ENCODE measurements around the gene PCDHB3. TPM values are rescaled to one million over a fixed set of nuclear protein-coding genes. Genes with fewer than 3 reads are reported as not detected.
"Not testable (repeated sequence)": the region's sequence is repeated elsewhere in the genome, so short reads cannot be mapped to it uniquely, and the experiment has no call there.

The PCDHB3 gene
- 0.24 TPM for polyA plus RNA-seq (2013, experiment 1 of 2; ENCODE audit: insufficient read length)
- 0.18 TPM for polyA plus RNA-seq (2013, experiment 2 of 2; ENCODE audit: insufficient read length)

DNA sequence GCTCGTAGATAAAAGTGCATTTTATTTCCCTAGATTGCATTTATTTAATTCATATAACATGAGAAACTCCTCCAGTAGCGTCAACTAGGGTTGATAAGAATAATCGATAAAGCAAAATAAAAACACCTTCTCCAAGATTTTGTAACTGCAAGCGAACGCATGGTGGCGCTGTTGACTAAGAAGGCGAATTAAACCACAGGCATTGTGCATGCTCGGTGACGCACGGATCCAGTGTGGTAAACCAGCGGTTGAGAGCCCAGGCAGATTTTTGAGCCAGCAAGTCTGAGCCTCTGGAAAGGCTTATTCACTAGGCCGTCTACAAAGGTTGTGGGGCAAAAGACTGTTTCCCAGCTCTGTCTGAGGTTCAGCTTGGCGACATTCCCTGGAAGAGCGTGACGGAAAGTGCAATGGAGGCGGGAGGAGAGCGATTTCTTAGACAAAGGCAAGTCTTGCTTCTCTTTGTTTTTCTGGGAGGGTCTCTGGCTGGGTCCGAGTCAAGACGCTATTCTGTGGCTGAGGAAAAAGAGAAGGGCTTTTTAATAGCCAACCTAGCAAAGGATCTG, at the start of gene PCDHB3:
PCDHB3 (plus strand) TSS at position 231 of the 563 bp plus-strand sequence; CDS start at position 408, 177 bp downstream.
- DNase-seq, result peak; percentile 25

DNA sequence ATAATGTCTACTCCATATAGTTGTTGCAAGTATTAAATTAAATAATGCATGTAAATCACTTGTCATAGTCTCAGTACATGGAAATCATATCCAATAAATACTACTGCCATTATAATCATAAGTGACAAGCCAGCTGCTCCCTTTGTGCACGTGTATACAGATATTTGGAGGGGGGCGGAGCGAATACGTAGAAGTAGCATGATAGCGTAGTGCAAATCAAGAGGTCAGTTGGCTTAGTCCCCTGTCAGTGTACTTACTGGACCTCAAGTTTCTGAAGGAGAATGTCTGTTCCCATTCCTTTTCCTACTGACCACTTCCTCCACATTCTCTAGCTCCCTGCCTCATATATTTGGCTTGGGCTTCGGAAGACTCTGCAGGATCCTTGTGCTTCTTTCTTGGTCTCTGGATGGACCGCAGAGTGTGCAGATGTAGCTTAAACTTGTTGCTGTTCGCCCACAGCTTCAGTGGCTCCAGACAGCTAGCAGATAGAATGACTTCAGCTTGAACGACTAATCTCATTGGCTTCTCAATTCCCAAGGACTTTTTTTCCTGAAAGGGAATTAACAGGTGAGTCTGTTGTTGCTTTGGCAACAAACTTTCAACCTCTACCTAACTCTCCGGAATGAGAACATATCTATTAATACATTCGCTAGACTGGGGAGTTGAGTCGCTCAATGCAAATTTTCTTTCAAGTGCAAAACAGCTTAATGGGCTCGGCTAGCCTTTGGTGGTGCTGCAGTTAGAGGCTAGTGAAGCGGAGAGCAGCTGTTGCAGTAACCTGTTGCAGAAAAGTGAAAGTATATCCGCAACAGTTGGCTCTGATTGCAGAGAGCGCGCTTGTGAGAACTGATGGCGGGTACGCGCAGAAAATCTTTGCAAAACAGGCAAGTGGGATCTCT, 49.4 kb upstream of the PCDHB3 start, which contains the start of gene PCDHB1:
PCDHB1 (plus strand) TSS at position 753 of the 899 bp plus-strand sequence; CDS start at position 850, 97 bp downstream.
- no peak for DNase-seq

DNA sequence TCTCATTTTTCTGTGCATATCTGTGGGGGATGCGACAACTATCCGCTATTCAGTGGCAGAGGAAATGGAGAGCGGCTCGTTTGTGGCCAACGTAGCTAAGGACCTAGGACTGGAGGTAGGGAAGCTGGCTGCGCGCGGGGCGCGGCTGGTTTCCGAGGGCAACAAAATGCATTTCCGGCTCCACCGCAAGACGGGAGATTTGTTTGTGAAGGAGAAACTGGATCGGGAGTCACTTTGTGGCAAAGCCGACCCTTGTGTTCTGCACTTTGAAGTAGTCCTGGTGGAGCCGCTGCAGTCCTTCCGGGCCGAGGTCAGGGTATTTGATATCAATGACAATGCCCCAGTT, 48.8 kb upstream of the PCDHB3 start:
- DNase-seq, result no peak

DNA sequence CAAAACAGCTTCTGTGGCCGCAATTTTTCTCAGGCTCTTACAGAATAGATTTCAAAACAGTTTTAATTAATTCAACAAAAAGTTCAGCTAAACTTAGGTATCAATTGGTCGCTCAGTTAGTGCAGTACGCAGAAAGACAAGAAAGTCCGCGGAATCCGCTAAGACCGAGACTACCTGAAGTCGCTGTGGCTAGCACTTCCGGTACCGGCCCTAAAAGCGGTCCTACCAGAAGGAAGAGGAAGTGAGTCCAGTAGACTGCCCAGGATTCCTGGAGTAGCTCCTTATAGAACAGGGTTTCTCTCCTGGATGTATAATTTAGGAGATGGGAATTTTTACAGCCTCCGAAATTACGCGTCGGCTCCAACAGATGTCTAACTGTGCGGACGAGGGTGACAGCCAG, 22.4 kb upstream of the PCDHB3 start:
- no peak for DNase-seq

DNA sequence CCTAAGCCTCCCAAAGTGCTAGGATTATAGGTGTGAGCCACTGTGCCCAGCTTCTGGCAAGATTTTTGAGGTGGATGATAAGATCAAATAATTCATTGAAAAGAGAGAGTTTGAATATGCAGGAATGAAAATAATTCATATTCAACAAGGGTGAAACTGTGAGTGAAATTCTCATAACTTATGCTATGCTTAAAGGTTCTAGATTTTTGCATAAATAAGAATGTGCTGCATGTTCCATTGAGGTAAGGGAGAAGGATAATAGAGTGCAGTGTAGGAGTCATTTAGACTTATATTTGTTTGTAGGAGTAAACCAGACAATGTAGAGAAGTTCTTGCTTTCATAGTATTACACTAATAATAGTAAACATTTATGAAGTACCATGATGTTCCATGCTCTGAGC, 18.0 kb upstream of the PCDHB3 start:
- no peak for DNase-seq

DNA sequence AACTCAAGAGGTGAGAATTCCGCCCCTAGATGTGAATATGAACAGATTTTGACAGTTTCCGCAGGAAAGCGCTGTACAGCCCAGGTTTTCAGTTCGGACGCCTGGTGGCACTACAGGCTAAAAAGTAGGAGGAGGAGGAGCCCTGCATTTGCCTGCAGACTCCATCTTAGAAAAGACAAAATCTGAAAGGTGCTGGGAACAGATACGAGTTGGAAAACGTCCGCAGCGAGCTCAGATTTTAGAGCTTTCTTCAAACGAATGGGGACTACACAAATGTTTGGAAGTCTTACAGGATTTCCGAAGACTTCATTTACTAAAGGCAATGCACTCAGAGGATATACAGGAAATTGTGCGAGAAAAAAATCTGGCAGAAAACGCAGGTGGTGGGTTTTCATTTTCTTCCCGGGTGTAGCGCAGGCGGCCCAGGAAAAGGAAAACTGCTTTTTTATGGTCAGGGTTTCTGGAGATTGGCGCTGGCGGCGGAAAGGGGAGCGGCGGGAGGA, 15.7 kb upstream of the PCDHB3 start:
- peak; percentile 48 for DNase-seq

DNA sequence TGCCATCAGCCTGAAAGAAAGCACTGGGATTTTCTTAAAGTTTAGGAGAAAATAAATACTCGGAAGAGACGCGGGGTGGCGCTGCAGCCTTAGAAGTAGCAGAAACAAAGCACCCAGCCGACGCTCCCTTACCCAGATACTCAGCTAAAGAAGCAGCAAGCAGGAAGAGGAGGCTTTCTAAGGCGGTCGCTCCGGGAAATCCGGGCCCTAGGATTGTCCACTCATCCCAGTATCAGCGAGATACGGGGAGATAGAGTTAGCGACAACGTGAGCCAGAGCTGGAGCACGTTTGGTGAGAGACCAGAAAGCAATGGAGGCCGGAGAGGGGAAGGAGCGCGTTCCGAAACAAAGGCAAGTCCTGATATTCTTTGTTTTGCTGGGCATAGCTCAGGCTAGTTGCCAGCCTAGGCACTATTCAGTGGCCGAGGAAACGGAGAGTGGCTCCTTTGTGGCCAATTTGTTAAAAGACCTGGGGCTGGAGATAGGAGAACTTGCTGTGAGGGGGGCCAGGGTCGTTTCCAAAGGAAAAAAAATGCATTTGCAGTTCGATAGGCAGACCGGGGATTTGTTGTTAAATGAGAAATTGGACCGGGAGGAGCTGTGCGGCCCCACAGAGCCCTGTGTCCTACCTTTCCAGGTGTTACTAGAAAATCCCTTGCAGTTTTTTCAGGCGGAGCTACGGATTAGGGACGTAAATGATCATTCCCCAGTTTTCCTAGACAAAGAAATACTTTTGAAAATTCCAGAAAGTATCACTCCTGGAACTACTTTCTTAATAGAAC, 5.6 kb upstream of the PCDHB3 start, which contains the start of gene PCDHB2:
PCDHB2 (plus strand) TSS at position 135 of the 782 bp plus-strand sequence; CDS start at position 311, 176 bp downstream.
- peak; percentile 57 for DNase-seq

DNA sequence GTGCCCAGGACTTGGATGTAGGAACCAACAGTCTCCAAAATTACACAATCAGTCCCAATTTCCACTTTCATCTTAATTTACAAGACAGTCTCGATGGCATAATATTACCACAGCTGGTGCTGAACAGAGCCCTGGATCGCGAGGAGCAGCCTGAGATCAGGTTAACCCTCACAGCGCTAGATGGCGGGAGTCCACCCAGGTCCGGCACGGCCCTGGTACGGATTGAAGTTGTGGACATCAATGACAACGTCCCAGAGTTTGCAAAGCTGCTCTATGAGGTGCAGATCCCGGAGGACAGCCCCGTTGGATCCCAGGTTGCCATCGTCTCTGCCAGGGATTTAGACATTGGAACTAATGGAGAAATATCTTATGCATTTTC, 5.0 kb upstream of the PCDHB3 start:
- DNase-seq, result no peak

DNA sequence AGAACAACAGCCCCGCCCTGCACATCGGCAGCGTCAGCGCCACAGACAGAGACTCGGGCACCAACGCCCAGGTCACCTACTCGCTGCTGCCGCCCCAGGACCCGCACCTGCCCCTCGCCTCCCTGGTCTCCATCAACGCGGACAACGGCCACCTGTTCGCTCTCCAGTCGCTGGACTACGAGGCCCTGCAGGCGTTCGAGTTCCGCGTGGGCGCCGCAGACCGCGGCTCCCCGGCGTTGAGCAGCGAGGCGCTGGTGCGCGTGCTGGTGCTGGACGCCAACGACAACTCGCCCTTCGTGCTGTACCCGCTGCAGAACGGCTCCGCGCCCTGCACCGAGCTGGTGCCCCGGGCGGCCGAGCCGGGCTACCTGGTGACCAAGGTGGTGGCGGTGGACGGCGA, 4.1 kb upstream of the PCDHB3 start:
- DNase-seq, result not testable (repeated sequence)

DNA sequence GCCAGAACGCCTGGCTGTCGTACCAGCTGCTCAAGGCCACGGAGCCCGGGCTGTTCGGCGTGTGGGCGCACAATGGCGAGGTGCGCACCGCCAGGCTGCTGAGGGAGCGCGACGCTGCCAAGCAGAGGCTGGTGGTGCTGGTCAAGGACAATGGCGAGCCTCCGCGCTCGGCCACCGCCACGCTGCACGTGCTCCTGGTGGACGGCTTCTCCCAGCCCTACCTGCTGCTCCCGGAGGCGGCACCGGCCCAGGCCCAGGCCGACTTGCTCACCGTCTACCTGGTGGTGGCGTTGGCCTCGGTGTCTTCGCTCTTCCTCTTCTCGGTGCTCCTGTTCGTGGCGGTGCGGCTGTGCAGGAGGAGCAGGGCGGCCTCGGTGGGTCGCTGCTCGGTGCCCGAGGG, 3.7 kb upstream of the PCDHB3 start:
- not testable (repeated sequence) for DNase-seq

DNA sequence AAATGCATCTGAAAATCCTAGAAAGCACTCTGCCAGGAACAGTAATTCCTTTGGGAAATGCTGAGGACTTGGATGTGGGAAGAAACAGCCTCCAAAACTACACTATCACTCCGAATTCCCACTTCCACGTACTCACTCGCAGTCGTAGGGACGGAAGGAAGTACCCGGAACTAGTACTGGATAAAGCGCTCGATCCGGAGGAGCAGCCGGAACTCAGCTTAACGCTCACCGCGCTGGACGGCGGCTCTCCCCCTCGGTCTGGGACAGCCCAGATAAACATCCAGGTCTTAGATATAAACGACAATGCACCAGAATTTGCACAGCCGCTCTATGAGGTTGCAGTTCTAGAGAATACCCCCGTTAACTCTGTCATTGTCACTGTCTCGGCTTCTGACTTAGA, 786 bp downstream of the PCDHB3 start:
- DNase-seq, result no peak

DNA sequence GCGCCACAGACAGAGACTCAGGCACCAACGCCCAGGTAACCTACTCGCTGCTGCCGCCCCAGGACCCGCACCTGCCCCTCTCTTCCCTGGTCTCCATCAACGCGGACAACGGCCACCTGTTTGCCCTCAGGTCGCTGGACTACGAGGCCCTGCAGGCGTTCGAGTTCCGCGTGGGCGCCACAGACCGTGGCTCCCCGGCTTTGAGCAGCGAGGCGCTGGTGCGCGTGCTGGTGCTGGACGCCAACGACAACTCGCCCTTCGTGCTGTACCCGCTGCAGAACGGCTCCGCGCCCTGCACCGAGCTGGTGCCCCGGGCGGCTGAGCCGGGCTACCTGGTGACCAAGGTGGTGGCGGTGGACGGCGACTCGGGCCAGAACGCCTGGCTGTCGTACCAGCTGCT, 1.8 kb downstream of the PCDHB3 start:
- not testable (repeated sequence) for DNase-seq

DNA sequence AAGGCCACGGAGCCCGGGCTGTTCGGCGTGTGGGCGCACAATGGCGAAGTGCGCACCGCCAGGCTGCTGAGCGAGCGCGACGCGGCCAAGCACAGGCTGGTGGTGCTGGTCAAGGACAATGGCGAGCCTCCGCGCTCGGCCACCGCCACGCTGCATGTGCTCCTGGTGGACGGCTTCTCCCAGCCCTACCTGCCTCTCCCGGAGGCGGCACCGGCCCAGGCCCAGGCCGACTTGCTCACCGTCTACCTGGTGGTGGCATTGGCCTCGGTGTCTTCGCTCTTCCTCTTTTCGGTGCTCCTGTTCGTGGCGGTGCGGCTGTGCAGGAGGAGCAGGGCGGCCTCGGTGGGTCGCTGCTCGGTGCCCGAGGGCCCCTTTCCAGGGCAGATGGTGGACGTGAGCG, 2.2 kb downstream of the PCDHB3 start:
- DNase-seq, result not testable (repeated sequence)

DNA sequence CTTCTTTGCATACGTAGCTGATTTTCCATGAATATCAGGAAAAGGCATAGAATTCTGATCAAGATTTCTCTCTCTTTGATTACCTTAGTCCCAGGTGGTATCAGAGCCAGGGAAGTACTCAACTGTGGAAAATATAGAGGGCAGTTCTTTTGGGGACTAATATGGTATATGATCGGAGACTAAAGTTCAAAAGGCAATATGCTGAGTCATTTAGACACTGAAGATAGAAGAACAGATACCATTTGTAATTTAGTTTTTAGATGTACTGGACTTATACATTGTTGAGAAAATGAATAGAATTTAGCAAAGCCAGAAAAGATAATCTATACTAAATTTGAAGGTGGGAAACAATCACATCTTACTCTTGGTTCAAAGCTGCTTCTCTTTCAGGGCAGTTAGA, 5.1 kb downstream of the PCDHB3 start:
- no peak for DNase-seq

DNA sequence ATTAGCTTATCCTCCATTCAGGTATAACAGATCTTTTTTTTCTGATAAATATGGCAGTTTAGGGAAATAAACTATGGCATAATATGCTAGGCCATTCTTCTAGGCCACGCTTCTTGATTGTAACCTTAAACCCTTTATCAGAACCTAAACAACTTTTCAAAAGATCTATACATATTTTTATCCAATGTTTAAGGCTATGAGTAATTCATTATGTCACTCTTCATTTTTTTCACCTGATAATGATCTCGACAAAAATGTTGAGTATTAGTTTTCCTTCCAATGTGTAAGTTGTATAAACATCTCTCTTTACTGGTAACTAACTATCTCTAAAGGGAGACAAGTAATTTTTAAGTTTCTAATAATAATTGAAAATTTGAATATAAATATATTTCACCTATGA, 19.0 kb downstream of the PCDHB3 start:
- no peak for DNase-seq

DNA sequence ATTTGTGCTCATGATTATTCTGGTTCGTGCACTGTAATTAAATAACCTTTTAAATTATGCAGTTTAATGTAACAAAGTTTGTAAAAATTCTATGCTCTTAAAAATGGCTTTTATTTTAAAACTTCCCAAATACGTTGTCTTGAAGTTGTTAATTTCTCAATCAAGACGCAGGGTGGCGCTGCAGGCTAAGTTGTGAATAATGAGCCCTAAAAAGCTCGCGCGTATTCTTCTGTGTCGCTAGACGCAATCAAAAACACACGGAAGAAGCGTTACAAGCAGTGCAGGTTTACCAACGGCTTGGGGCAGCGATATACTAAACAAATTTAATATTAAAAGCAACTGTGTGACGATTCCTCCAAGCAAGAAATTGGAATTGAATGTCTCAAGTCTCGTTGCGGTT, 21.3 kb downstream of the PCDHB3 start, which contains the start of gene PCDHB4:
PCDHB4 (plus strand) TSS at position 256 of the 400 bp plus-strand sequence. CDS start 181 bp downstream, outside the sequence.
- no peak for DNase-seq

DNA sequence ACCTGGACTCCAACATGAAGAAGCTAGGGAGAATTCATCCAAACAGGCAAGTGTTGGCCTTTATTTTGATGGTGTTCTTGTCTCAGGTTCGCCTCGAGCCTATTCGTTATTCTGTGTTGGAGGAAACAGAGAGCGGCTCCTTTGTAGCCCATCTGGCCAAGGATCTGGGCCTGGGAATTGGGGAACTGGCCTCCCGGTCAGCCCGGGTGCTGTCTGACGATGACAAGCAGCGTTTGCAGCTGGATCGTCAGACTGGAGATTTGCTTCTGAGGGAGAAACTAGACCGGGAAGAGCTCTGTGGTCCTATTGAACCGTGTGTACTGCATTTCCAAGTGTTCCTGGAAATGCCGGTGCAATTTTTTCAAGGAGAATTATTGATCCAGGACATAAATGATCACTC, 21.7 kb downstream of the PCDHB3 start:
- DNase-seq, result no peak

DNA sequence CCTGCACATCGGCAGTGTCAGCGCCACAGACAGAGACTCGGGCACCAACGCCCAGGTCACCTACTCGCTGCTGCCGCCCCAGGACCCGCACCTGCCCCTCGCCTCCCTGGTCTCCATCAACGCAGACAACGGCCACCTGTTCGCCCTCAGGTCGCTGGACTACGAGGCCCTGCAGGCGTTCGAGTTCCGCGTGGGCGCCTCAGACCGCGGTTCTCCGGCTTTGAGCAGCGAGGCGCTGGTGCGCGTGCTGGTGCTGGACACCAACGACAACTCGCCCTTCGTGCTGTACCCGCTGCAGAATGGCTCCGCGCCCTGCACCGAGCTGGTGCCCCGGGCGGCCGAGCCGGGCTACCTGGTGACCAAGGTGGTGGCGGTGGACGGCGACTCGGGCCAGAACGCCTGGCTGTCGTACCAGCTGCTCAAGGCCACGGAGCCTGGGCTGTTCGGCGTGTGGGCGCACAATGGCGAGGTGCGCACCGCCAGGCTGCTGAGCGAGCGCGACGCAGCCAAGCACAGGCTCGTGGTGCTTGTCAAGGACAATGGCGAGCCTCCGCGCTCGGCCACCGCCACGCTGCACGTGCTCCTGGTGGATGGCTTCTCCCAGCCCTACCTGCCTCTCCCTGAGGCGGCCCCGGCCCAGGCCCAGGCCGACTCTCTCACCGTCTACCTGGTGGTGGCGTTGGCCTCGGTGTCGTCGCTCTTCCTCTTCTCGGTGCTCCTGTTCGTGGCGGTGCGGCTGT, 23.3 kb downstream of the PCDHB3 start:
- DNase-seq, result not testable (repeated sequence)

DNA sequence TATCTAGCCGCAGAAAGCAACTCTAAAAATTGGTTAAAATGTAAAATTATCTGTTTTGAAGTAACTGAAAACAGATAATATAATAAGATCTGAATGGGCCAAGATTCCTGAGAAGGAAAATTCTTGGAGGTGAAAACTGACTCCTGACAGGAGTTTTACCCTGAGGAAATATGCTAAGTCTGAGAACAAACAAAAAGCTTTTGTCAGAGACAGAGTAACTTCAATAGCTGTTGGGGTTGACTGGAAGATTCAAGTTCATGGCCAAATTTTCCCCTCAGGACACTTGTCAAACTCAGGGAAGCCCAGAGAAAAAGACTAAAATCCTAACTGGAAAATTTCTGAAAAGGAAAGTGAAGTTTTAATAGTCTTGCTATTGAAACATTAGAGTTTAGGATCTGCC, 27.0 kb downstream of the PCDHB3 start:
- DNase-seq, result no peak

DNA sequence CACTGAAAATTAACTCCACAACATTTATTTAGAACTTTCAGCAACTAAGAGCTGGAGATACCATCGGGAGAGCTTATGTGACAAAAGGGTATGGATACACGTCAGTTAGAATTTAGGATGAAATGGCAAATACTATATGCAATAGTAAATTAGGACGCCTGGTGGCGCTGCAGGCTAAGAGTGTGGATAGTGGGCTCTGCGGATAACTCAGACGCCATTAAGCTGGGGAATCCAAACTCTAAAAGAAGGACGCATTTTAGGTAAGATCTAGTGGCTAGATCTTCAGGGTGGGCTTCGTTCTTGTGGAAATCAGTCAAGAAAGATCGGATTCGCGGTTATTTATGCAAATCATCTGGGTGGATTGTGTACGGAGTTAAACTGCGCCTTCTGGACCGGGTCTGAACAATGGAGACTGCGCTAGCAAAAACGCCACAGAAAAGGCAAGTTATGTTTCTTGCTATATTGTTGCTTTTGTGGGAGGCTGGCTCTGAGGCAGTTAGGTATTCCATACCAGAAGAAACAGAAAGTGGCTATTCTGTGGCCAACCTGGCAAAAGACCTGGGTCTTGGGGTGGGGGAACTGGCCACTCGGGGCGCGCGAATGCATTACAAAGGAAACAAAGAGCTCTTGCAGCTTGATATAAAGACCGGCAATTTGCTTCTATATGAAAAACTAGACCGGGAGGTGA, 34.9 kb downstream of the PCDHB3 start, which contains the start of gene PCDHB5:
PCDHB5 (plus strand) TSS at position 177 of the 688 bp plus-strand sequence; CDS start at position 406, 229 bp downstream.
- peak; percentile 6 for DNase-seq

DNA sequence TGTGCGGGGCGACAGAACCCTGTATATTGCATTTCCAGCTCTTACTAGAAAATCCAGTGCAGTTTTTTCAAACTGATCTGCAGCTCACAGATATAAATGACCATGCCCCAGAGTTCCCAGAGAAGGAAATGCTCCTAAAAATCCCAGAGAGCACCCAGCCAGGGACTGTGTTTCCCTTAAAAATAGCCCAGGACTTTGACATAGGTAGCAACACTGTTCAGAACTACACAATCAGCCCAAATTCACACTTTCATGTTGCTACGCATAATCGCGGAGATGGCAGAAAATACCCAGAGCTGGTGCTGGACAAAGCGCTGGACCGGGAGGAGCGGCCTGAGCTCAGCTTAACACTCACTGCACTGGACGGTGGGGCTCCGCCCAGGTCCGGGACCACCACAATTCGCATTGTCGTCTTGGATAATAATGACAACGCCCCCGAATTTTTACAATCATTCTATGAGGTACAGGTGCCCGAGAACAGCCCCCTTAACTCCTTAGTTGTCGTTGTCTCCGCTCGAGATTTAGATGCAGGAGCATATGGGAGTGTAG, 35.5 kb downstream of the PCDHB3 start:
- no peak for DNase-seq

Measured in fibroblast of skin of back (primary cell).